ENCODE results near the gene DHX34. TPM values are rescaled to one million over a fixed set of nuclear protein-coding genes. Genes with fewer than 3 reads are reported as not detected.
"Not testable (repeated sequence)": the region's sequence is repeated elsewhere in the genome, so short reads cannot be mapped to it uniquely, and the experiment has no call there.

DHX34 gene
- total and polyA plus RNA-seq, 9 donors, result 2.6 to 21.3 (median 15.3) TPM

- no peak for DNase-seq
- H3K36me3 ChIP-seq, result no peaks in the 10 kb centered on the region
- intact Hi-C loops (cut with DNase I), result no loop called here
- no peaks in the 10 kb centered on the region for H3K27me3 ChIP-seq
- no peaks in the 10 kb centered on the region for H3K9me3 ChIP-seq
- no peak overlapping the region for H3K27ac ChIP-seq
- no peak overlapping the region for H3K4me3 ChIP-seq
- no peak for TF ChIP-seq EP300 (IDR thresholded peaks at IDR 0.05)
- no peak for TF ChIP-seq POLR2A (IDR thresholded peaks at IDR 0.05)
- TF ChIP-seq CTCF (IDR thresholded peaks at IDR 0.05), result no peak
- 93 to 98% (median 94%) methylated on average over 27 to 28 of the region's 28 CpGs for WGBS, 3 donors
- H3K4me1 ChIP-seq (ENCODE audit: insufficient read depth), result no peaks in the 10 kb centered on the region
Measured at GRCh38 chr19:47357788-47358680, 8.9 kb downstream of the DHX34 start.

GRCh38 chr19:47358936-47359335 lies 9.8 kb downstream of the DHX34 start:
- no peaks in the 10 kb centered on the region for H3K9me3 ChIP-seq
- DNase-seq, result no peak
- no peak overlapping the region for H3K4me3 ChIP-seq
- no peaks in the 10 kb centered on the region for H3K36me3 ChIP-seq
- intact Hi-C loops (cut with DNase I), result no loop called here
- TF ChIP-seq EP300 (IDR thresholded peaks at IDR 0.05) (no peak), CTCF (IDR thresholded peaks at IDR 0.05) (no peak), POLR2A (IDR thresholded peaks at IDR 0.05) (no peak)
- no peaks in the 10 kb centered on the region for H3K4me1 ChIP-seq (ENCODE audit: insufficient read depth)
- WGBS, 3 donors, result 82 to 88% (median 83%) methylated on average over 6 of the region's 6 CpGs
- H3K27me3 ChIP-seq, result no peaks in the 10 kb centered on the region
- no peak overlapping the region for H3K27ac ChIP-seq

- no peak for DNase-seq
- no peaks in the 10 kb centered on the region for H3K9me3 ChIP-seq
- intact Hi-C loops (cut with DNase I), result no loop called here
- H3K4me3 ChIP-seq, result no peak overlapping the region
- no peaks in the 10 kb centered on the region for H3K27me3 ChIP-seq
- no peaks in the 10 kb centered on the region for H3K4me1 ChIP-seq (ENCODE audit: insufficient read depth)
- WGBS, 3 donors, result 89 to 91% (median 89%) methylated on average over 21 of the region's 21 CpGs
- H3K27ac ChIP-seq, result no peak overlapping the region
- TF ChIP-seq CTCF (IDR thresholded peaks at IDR 0.05), result no peak
- no peak for TF ChIP-seq EP300 (IDR thresholded peaks at IDR 0.05)
- no peak for TF ChIP-seq POLR2A (IDR thresholded peaks at IDR 0.05)
- no peaks in the 10 kb centered on the region for H3K36me3 ChIP-seq
Measured at GRCh38 chr19:47362321-47362720, 13.2 kb downstream of the DHX34 start.

GRCh38 chr19:47363758-47364531 lies 14.8 kb downstream of the DHX34 start:
- DNase-seq, result no peak
- no peak overlapping the region for H3K27ac ChIP-seq
- intact Hi-C loops (cut with DNase I), result no loop called here
- no peaks in the 10 kb centered on the region for H3K27me3 ChIP-seq
- H3K36me3 ChIP-seq, result no peaks in the 10 kb centered on the region
- 79 to 90% (median 80%) methylated on average over 13 of the region's 13 CpGs for WGBS, 3 donors
- H3K9me3 ChIP-seq, result no peaks in the 10 kb centered on the region
- no peaks in the 10 kb centered on the region for H3K4me1 ChIP-seq (ENCODE audit: insufficient read depth)
- no peak overlapping the region for H3K4me3 ChIP-seq
- no peak for TF ChIP-seq POLR2A (IDR thresholded peaks at IDR 0.05)
- no peak for TF ChIP-seq EP300 (IDR thresholded peaks at IDR 0.05)
- no peak for TF ChIP-seq CTCF (IDR thresholded peaks at IDR 0.05)

GRCh38 chr19:47365455-47365854 lies 16.3 kb downstream of the DHX34 start:
- intact Hi-C loops (cut with DNase I); H3K27me3 ChIP-seq; H3K27ac ChIP-seq; H3K36me3 ChIP-seq; H3K4me3 ChIP-seq; H3K4me1 ChIP-seq (ENCODE audit: insufficient read depth); H3K9me3 ChIP-seq; DNase-seq: not testable (repeated sequence)
- 36 to 76% (median 51%) methylated on average over 10 of the region's 10 CpGs for WGBS, 3 donors

All from ovary (tissue), 9 donors.